Stimulated activated CD8-positive, alpha-beta memory T cell treated with anti-CD3 and anti-CD28 coated beads, Interleukin-7, amount 100 ng/mL, for 24 hours (primary cell): ENCODE data around the gene CCDC178.

Experiments used
- DNase-seq: peaks from one replicate; pipeline ENCODE4 v3.0.0-alpha.2; 2020; ENCODE audit warnings: low read depth

Gene CCDC178

GRCh38 chr18:33116376-33116775 lies 324.1 kb downstream of the CCDC178 start:
- DNase-seq = no peak

GRCh38 chr18:33115917-33116316 lies 324.6 kb downstream of the CCDC178 start:
- DNase-seq = no peak

GRCh38 chr18:33115476-33115875 lies 325.0 kb downstream of the CCDC178 start:
- DNase-seq = no peak

- DNase-seq = no peak
These were observed 325.8 kb downstream of the CCDC178 start for GRCh38 chr18:33114749-33115148.

GRCh38 chr18:33113416-33113815 lies 327.1 kb downstream of the CCDC178 start:
- no peak for DNase-seq

GRCh38 chr18:33107511-33107910 lies 333.0 kb downstream of the CCDC178 start:
- no peak for DNase-seq

GRCh38 chr18:33101316-33101715 lies 339.2 kb downstream of the CCDC178 start:
- DNase-seq = no peak

GRCh38 chr18:33099626-33100025 lies 340.9 kb downstream of the CCDC178 start:
- DNase-seq = no peak

GRCh38 chr18:33097126-33097525 lies 343.4 kb downstream of the CCDC178 start:
- DNase-seq = no peak

GRCh38 chr18:33090461-33090860 lies 350.1 kb downstream of the CCDC178 start:
- no peak for DNase-seq

GRCh38 chr18:33076601-33077000 lies 363.9 kb downstream of the CCDC178 start:
- no peak for DNase-seq

- DNase-seq = no peak
These were observed 366.4 kb downstream of the CCDC178 start for GRCh38 chr18:33074125-33074524.

- DNase-seq = no peak
These were observed 377.6 kb downstream of the CCDC178 start for GRCh38 chr18:33062834-33063364.

- no peak for DNase-seq
These were observed 387.6 kb downstream of the CCDC178 start for GRCh38 chr18:33052886-33053285.

- no peak for DNase-seq
These were observed 389.1 kb downstream of the CCDC178 start for GRCh38 chr18:33051407-33051806.

- no peak for DNase-seq
These were observed 400.3 kb downstream of the CCDC178 start for GRCh38 chr18:33040213-33040612.

GRCh38 chr18:33034945-33035344 lies 405.6 kb downstream of the CCDC178 start:
- no peak for DNase-seq

GRCh38 chr18:33034212-33034611 lies 406.3 kb downstream of the CCDC178 start:
- no peak for DNase-seq

- no peak for DNase-seq
These were observed 418.2 kb downstream of the CCDC178 start for GRCh38 chr18:33022370-33022769.

GRCh38 chr18:33020877-33021276 lies 419.6 kb downstream of the CCDC178 start:
- DNase-seq = no peak

- DNase-seq = no peak
These were observed 426.3 kb downstream of the CCDC178 start for GRCh38 chr18:33014060-33014796.

GRCh38 chr18:33010149-33010548 lies 430.4 kb downstream of the CCDC178 start:
- no peak for DNase-seq

- no peak for DNase-seq
These were observed 441.6 kb downstream of the CCDC178 start for GRCh38 chr18:32998921-32999320.

- DNase-seq = no peak
These were observed 442.2 kb downstream of the CCDC178 start for GRCh38 chr18:32998285-32998684.
